NCI-H2227 (cell line): Measurements from ENCODE around the gene TRNAU1AP.
"Not testable (repeated sequence)": the region's sequence is repeated elsewhere in the genome, so short reads cannot be mapped to it uniquely, and the experiment has no call there.

Experiments used
- DNase-seq: peaks from one replicate; lab custom pipeline; 2025; ENCODE audit not compliant: unreplicated experiment; lab: John Stamatoyannopoulos, UW

The TRNAU1AP gene

GRCh38 chr1:28552758-28553663 lies at the start of gene TRNAU1AP:
TSS of gene TRNAU1AP (plus strand) at chr1:28553085. CDS start at chr1:28553111, 26 bp downstream.
- DNase-seq = peak; percentile 99

- no peak for DNase-seq
These were observed 49.8 kb upstream of the TRNAU1AP start for GRCh38 chr1:28503117-28503516.

GRCh38 chr1:28505406-28506187 lies 47.3 kb upstream of the TRNAU1AP start, which contains the start of gene RCC1:
TSS of gene RCC1 (plus strand) at chr1:28506043. CDS start at chr1:28529867, 23,824 bp downstream.
- DNase-seq = peak; percentile 99

GRCh38 chr1:28506907-28507246 lies 46.0 kb upstream of the TRNAU1AP start:
- no peak for DNase-seq

GRCh38 chr1:28507247-28507645 lies 45.6 kb upstream of the TRNAU1AP start:
- DNase-seq = no peak

- no peak for DNase-seq
These were observed 45.0 kb upstream of the TRNAU1AP start for GRCh38 chr1:28507646-28508434.

- DNase-seq = no peak
These were observed 44.5 kb upstream of the TRNAU1AP start for GRCh38 chr1:28508435-28508754.

GRCh38 chr1:28509705-28510272 lies 43.1 kb upstream of the TRNAU1AP start:
- DNase-seq = no peak

- DNase-seq = no peak
These were observed 42.5 kb upstream of the TRNAU1AP start for GRCh38 chr1:28510273-28510969.

GRCh38 chr1:28510970-28511440 lies 41.9 kb upstream of the TRNAU1AP start:
- DNase-seq = no peak

- no peak for DNase-seq
These were observed 40.8 kb upstream of the TRNAU1AP start for GRCh38 chr1:28512058-28512611.

- DNase-seq = not testable (repeated sequence)
These were observed 38.4 kb upstream of the TRNAU1AP start for GRCh38 chr1:28514445-28514933.

- DNase-seq = no peak
These were observed 36.3 kb upstream of the TRNAU1AP start for GRCh38 chr1:28516518-28516956.

GRCh38 chr1:28517649-28517999 lies 35.3 kb upstream of the TRNAU1AP start:
- DNase-seq = peak; percentile 61

- DNase-seq = peak; percentile 95
These were observed 34.7 kb upstream of the TRNAU1AP start for GRCh38 chr1:28518000-28518744.

GRCh38 chr1:28518745-28519341 lies 34.0 kb upstream of the TRNAU1AP start:
- DNase-seq = no peak

- no peak for DNase-seq
These were observed 32.7 kb upstream of the TRNAU1AP start for GRCh38 chr1:28519946-28520725.

GRCh38 chr1:28520796-28521195 lies 32.1 kb upstream of the TRNAU1AP start:
- not testable (repeated sequence) for DNase-seq
